Right lobe of liver (tissue), 6 donors: Measurements from ENCODE around the gene UGT1A3. TPM values are rescaled to one million over a fixed set of nuclear protein-coding genes. Genes with fewer than 3 reads are reported as not detected.

ENCODE experiments used
- ATAC-seq, 4 donors: fragments of 200-7000 bp; cut with Tn5 transposase; one replicate each; pipeline ENCODE4 v1.9.1; 2020; ENCODE audit warnings: mild to moderate bottlenecking in 4 of 4, moderate library complexity in 4 of 4
- DNase-seq, 3 donors: peaks; one replicate each; pipeline ENCODE4 v3.0.0-alpha.2; 2020
- H3K27ac ChIP-seq, 3 donors: fragments of 200-600 bp; one replicate each; pipeline ENCODE4 v1.8.0; 2022
- H3K27me3 ChIP-seq, 2 donors: fragments of 200-600 bp; one replicate each; pipeline ENCODE4 v1.8.0; 2022
- H3K36me3 ChIP-seq, 4 donors: fragments of 200-600 bp; sonication (generic) in 1 of 4; one replicate each; pipeline versions ENCODE4 v1.5.1 to v1.8.0; 2017 to 2022; ENCODE audit warnings: control low read depth in 1 of 4
- H3K4me1 ChIP-seq, 4 donors: fragments of 200-600 bp; sonication (generic) in 1 of 4; one replicate each; pipeline versions ENCODE4 v1.5.1 to v1.8.0; 2017 to 2022; ENCODE audit warnings: control low read depth in 1 of 4
- H3K4me3 ChIP-seq, 3 donors: fragments of 200-600 bp; one replicate each; pipeline ENCODE4 v1.8.0; 2022
- H3K9me3 ChIP-seq, 4 donors: fragments of 200-600 bp; sonication (generic) in 1 of 4; one replicate each; pipeline versions ENCODE4 v1.5.1 to v1.8.0; 2017 to 2022; ENCODE audit warnings: control low read depth in 1 of 4
- CTCF ChIP-seq, 4 donors: fragments of 200-600 bp in 3 of 4; fragments of 450-650 bp in 1 of 4; IDR thresholded peaks; one replicate each; pipeline versions ENCODE4 v1.5.1 to v1.8.0; 2016 to 2022; ENCODE audit warnings: antibody characterized with exemption in 4 of 4, mild to moderate bottlenecking in 2 of 4
- POLR2A ChIP-seq: fragments of 450-650 bp; IDR thresholded peaks from one replicate; pipeline ENCODE4 v1.6.1; 2017; ENCODE audit warnings: antibody characterized with exemption, mild to moderate bottlenecking
- WGBS: methylation state at CpG from one replicate; pipeline ENCODE4 v1.1.6; 2018; ENCODE audit warnings: low coverage, low lambda C conversion rate; ENCODE audit not compliant: insufficient coverage; ENCODE audit errors: missing lambda C conversion rate; 5-methylcytosine and 5-hydroxymethylcytosine counted together
- intact Hi-C, 2 donors: fragments of 100-400 bp; cut with DNase I; formaldehyde crosslinking; loops; one replicate each; pipeline versions ENCODE4 v1.11.2 to v1.14.1; 2022
- total RNA-seq, 6 experiments: library from RNA; depleted of rRNA in 2 of 6; stranded (reverse); fragments of >200 nt in 2 of 6; fragmentation: NEBNext Ultra II Directional in 3 of 6; extraction: Animal tissue kit (Norgen Biotek cat#: 25700) in 3 of 6; gene quantifications; one replicate each; pipeline versions ENCODE4 v1.1.0 to v1.2.4, GENCODE V29; 2016 to 2023
- donor health status: DM: no; HTN: yes; CAD: no.
- donor health status: DM: no; HTN: no; CAD: no.
- donor health status: DM: no; HTN: no; CAD: no.
- donor health status: DM: no; HTN: yes; CAD: no.
- donor health status: DM: no; HTN: yes; CAD: no.

The UGT1A3 gene
- total RNA-seq, 6 experiments from 2014 or later = 12.9 to 125 (median 22.0) TPM

GRCh38 chr2:233789554-233789953 lies 60.7 kb downstream of the UGT1A3 start:
- Histone ChIP-seq H3K27ac (no peak overlapping the region), H3K4me1 (no peaks in the 10 kb centered on the region), H3K36me3 (no peaks in the 10 kb centered on the region), H3K4me3 (no peak overlapping the region), H3K9me3 (no peaks in the 10 kb centered on the region), H3K27me3 (no peaks in the 10 kb centered on the region)
- WGBS = no CpG with 5 or more reads among the region's 7 CpGs
- peak in 1 of 4 donors; percentile 15 for ATAC-seq
- no peak for TF ChIP-seq POLR2A
- no peak for TF ChIP-seq CTCF (IDR thresholded peaks at IDR 0.05)
- no peak for DNase-seq
- intact Hi-C loops = no loop called here

GRCh38 chr2:233791151-233791882 lies 62.5 kb downstream of the UGT1A3 start:
- Histone ChIP-seq H3K4me1 (no peaks in the 10 kb centered on the region), H3K27me3 (no peaks in the 10 kb centered on the region), H3K9me3 (no peaks in the 10 kb centered on the region), H3K4me3 (no peak overlapping the region), H3K27ac (no peak overlapping the region), H3K36me3 (no peaks in the 10 kb centered on the region)
- intact Hi-C loops = no loop called here
- DNase-seq (no peak), ATAC-seq (no peak)
- TF ChIP-seq POLR2A = no peak
- no peak for TF ChIP-seq CTCF (IDR thresholded peaks at IDR 0.05)
- WGBS = 82% methylated on average over 16 of the region's 18 CpGs

- 72% methylated on average over 8 of the region's 9 CpGs for WGBS
- Histone ChIP-seq H3K36me3 (no peaks in the 10 kb centered on the region), H3K27me3 (no peaks in the 10 kb centered on the region), H3K9me3 (no peaks in the 10 kb centered on the region), H3K27ac (no peak overlapping the region), H3K4me1 (no peaks in the 10 kb centered on the region), H3K4me3 (no peak overlapping the region)
- intact Hi-C loops = no loop called here
- DNase-seq = no peak
- ATAC-seq = no peak
- TF ChIP-seq CTCF (IDR thresholded peaks at IDR 0.05) (no peak), POLR2A (no peak)
Observed at GRCh38 chr2:233791883-233792329, 63.1 kb downstream of the UGT1A3 start.

- 90% methylated on average over 7 of the region's 7 CpGs for WGBS
- no peak overlapping the region for H3K27ac ChIP-seq
- no peak for DNase-seq
- no peaks in the 10 kb centered on the region for H3K4me1 ChIP-seq
- TF ChIP-seq POLR2A = no peak
- TF ChIP-seq CTCF (IDR thresholded peaks at IDR 0.05) = no peak
- H3K27me3 ChIP-seq = no peaks in the 10 kb centered on the region
- ATAC-seq = no peak
- no peak overlapping the region for H3K4me3 ChIP-seq
- H3K36me3 ChIP-seq = no peaks in the 10 kb centered on the region
- H3K9me3 ChIP-seq = no peaks in the 10 kb centered on the region
- intact Hi-C loops = no loop called here
Observed at GRCh38 chr2:233792720-233793119, 63.9 kb downstream of the UGT1A3 start.
